ENCODE measurements around the gene PTCH1.

PTCH1 gene

DNA sequence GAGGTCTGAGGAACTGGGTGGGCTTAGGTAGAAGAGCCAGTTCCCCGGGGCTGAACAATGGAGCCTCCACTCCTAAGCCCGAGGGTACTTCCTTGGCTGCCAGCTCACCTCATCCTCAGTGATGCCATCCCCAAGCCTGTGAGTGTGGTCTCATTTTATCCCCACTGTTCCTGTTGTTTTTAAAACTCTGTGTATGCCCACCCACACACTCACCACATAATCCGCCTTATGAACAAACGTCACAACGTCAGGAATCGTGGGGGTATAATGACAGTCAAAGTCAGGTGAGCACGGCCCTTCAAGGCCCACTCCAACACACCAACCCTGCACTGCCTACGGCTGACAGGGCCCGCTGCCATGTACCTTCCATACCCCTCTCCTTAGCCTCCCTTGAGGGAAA is 61.1 kb downstream of the PTCH1 start:
- H3K9ac ChIP-seq (ENCODE audit: low read length), result no peak overlapping the region
- no peaks in the 10 kb centered on the region for H4K20me1 ChIP-seq (ENCODE audit: insufficient read depth, low read length)
- H3K27ac ChIP-seq (ENCODE audit: low read length), result no peak overlapping the region
- TF ChIP-seq, protein P1, sequence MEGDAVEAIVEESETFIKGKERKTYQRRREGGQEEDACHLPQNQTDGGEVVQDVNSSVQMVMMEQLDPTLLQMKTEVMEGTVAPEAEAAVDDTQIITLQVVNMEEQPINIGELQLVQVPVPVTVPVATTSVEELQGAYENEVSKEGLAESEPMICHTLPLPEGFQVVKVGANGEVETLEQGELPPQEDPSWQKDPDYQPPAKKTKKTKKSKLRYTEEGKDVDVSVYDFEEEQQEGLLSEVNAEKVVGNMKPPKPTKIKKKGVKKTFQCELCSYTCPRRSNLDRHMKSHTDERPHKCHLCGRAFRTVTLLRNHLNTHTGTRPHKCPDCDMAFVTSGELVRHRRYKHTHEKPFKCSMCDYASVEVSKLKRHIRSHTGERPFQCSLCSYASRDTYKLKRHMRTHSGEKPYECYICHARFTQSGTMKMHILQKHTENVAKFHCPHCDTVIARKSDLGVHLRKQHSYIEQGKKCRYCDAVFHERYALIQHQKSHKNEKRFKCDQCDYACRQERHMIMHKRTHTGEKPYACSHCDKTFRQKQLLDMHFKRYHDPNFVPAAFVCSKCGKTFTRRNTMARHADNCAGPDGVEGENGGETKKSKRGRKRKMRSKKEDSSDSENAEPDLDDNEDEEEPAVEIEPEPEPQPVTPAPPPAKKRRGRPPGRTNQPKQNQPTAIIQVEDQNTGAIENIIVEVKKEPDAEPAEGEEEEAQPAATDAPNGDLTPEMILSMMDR (IDR thresholded peaks at IDR 0.05; ENCODE audit: low read depth, low read length), result no peak
- no peak for TF ChIP-seq EZH2phosphoT487 (IDR thresholded peaks at IDR 0.05; ENCODE audit: low read depth)
- no peaks in the 10 kb centered on the region for H3K9me3 ChIP-seq (ENCODE audit: insufficient read depth, low read length)
- H3K4me3 ChIP-seq (ENCODE audit: low read length), result no peak overlapping the region
- no peak overlapping the region for H3K4me2 ChIP-seq (ENCODE audit: low read length)
- H3K36me3 ChIP-seq (replicated peaks; ENCODE audit: low read depth, low read length), result peaks cover 46% of the 10 kb centered on the region
- H3K27me3 ChIP-seq (ENCODE audit: low read depth, low read length), result no peaks in the 10 kb centered on the region
- H3K79me2 ChIP-seq (ENCODE audit: low read length), result no peaks in the 10 kb centered on the region
- H2AFZ ChIP-seq (ENCODE audit: low read depth, low read length), result no peak overlapping the region
- no peaks in the 10 kb centered on the region for H3K4me1 ChIP-seq (ENCODE audit: low read length)

DNA sequence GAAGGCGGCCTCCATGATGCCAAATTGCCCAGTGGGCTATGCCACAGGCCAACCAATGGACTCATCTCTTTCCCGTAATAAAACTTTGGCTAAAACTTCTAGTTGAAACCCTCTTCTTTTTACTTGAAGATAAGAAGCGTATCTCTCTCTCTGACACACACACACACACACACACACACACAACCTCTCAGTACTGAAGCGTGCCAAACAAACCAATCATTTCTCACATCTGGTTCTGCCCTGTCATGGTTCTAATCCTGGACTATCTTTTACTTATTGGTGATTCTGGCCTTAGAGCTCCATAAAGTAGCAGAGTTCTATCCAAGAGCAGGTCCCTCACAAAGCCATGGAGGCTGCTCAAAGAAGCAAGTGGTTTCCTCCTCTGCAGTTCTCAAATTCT is 64.6 kb downstream of the PTCH1 start:
- H3K9me3 ChIP-seq (ENCODE audit: insufficient read depth, low read length), result no peaks in the 10 kb centered on the region
- H3K27ac ChIP-seq (ENCODE audit: low read length), result no peak overlapping the region
- peaks cover 42% of the 10 kb centered on the region for H3K36me3 ChIP-seq (replicated peaks; ENCODE audit: low read depth, low read length)
- H3K4me3 ChIP-seq (ENCODE audit: low read length), result no peak overlapping the region
- H3K4me2 ChIP-seq (ENCODE audit: low read length), result no peak overlapping the region
- no peaks in the 10 kb centered on the region for H3K79me2 ChIP-seq (ENCODE audit: low read length)
- TF ChIP-seq, protein P1 (IDR thresholded peaks at IDR 0.05; ENCODE audit: low read depth, low read length), result no peak
- no peak for TF ChIP-seq EZH2phosphoT487 (IDR thresholded peaks at IDR 0.05; ENCODE audit: low read depth)
- H2AFZ ChIP-seq (ENCODE audit: low read depth, low read length), result no peak overlapping the region
- H4K20me1 ChIP-seq (ENCODE audit: insufficient read depth, low read length), result no peaks in the 10 kb centered on the region
- H3K4me1 ChIP-seq (ENCODE audit: low read length), result no peaks in the 10 kb centered on the region
- H3K27me3 ChIP-seq (ENCODE audit: low read depth, low read length), result no peaks in the 10 kb centered on the region
- no peak overlapping the region for H3K9ac ChIP-seq (ENCODE audit: low read length)

DNA sequence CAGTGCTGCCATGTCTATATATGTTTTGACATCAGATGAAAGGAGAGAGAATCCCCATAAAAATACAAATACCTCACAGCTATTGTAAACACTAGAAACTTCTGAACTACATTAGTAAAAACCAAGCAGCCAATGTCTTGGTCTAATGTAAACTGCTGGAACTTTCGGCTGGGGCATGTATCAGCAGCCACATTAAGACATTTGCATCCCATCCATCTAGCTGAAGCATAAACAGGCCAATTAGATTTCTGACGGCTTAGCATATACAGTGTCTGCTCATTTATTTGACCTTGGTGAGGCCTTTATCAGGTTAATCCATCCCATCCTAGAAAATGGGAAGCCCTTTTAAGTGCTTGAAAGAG is 65.7 kb downstream of the PTCH1 start:
- Histone ChIP-seq H3K4me1 (ENCODE audit: low read length) (peaks cover 9% of the 10 kb centered on the region), H2AFZ (ENCODE audit: low read depth, low read length) (no peak overlapping the region), H3K4me3 (ENCODE audit: low read length) (no peak overlapping the region), H3K79me2 (ENCODE audit: low read length) (no peaks in the 10 kb centered on the region), H4K20me1 (ENCODE audit: insufficient read depth, low read length) (no peaks in the 10 kb centered on the region), H3K36me3 (replicated peaks; ENCODE audit: low read depth, low read length) (peaks cover 42% of the 10 kb centered on the region), H3K27ac (ENCODE audit: low read length) (no peak overlapping the region), H3K9ac (ENCODE audit: low read length) (no peak overlapping the region), H3K4me2 (ENCODE audit: low read length) (no peak overlapping the region), H3K9me3 (ENCODE audit: insufficient read depth, low read length) (no peaks in the 10 kb centered on the region), H3K27me3 (ENCODE audit: low read depth, low read length) (no peaks in the 10 kb centered on the region)
- TF ChIP-seq, protein P1 (IDR thresholded peaks at IDR 0.05; ENCODE audit: low read depth, low read length), result no peak
- no peak for TF ChIP-seq EZH2phosphoT487 (IDR thresholded peaks at IDR 0.05; ENCODE audit: low read depth)

DNA sequence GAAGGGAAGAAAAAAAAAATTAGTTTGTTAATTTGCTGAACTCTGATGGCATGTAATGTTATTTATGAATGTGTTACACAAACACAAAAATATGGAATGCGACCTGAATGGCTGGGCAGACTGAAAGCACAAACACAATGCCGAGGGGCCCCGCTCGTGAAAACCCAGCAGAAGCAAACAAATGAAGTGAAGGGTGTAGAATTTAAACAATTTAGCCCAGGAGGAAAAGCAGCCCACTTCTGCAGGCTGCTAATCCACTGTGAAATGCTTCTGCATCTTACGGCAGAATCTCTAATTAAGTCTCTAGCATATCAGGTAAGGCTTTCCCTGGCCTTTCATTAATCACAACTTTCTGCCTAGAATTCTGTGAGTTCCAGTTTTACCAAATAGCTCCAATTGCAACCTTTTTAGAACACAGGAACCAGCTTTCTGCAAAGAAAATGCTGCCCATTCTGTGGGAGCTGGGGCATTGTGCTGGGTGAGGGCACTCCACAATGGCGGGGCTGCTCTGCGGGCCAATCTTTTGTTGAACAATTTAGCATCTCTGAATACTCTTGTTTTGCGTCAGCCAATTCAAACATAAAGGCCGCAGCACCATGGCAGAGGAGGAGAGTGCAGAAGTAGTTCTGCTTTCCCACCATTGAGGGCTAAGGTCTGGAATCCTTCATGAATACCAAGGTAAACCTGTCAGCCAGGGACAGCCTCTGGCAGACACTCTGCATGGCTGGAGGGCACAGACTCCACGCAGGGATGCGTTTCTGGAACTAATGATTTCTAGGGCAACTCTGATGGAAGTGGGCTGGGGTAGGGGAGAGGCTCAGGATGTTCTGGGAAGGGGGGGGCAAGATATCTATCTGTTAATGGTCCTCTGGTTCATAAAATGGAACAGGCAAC is 66.4 kb downstream of the PTCH1 start:
- H3K9ac ChIP-seq (ENCODE audit: low read length), result no peak overlapping the region
- H3K36me3 ChIP-seq (replicated peaks; ENCODE audit: low read depth, low read length), result peaks cover 41% of the 10 kb centered on the region
- H3K79me2 ChIP-seq (ENCODE audit: low read length), result no peaks in the 10 kb centered on the region
- H2AFZ ChIP-seq (ENCODE audit: low read depth, low read length), result no peak overlapping the region
- no peak overlapping the region for H3K4me2 ChIP-seq (ENCODE audit: low read length)
- H3K27me3 ChIP-seq (ENCODE audit: low read depth, low read length), result no peaks in the 10 kb centered on the region
- no peaks in the 10 kb centered on the region for H3K9me3 ChIP-seq (ENCODE audit: insufficient read depth, low read length)
- no peak overlapping the region for H3K27ac ChIP-seq (ENCODE audit: low read length)
- H4K20me1 ChIP-seq (ENCODE audit: insufficient read depth, low read length), result no peaks in the 10 kb centered on the region
- H3K4me3 ChIP-seq (ENCODE audit: low read length), result no peak overlapping the region
- TF ChIP-seq, protein P1 (IDR thresholded peaks at IDR 0.05; ENCODE audit: low read depth, low read length), result no peak
- TF ChIP-seq EZH2phosphoT487 (IDR thresholded peaks at IDR 0.05; ENCODE audit: low read depth), result no peak
- peaks cover 15% of the 10 kb centered on the region for H3K4me1 ChIP-seq (ENCODE audit: low read length)
